ENCODE results near the gene RBBP4.
"Not testable (repeated sequence)": the region's sequence is repeated elsewhere in the genome, so short reads cannot be mapped to it uniquely, and the experiment has no call there.

The RBBP4 gene

DNA sequence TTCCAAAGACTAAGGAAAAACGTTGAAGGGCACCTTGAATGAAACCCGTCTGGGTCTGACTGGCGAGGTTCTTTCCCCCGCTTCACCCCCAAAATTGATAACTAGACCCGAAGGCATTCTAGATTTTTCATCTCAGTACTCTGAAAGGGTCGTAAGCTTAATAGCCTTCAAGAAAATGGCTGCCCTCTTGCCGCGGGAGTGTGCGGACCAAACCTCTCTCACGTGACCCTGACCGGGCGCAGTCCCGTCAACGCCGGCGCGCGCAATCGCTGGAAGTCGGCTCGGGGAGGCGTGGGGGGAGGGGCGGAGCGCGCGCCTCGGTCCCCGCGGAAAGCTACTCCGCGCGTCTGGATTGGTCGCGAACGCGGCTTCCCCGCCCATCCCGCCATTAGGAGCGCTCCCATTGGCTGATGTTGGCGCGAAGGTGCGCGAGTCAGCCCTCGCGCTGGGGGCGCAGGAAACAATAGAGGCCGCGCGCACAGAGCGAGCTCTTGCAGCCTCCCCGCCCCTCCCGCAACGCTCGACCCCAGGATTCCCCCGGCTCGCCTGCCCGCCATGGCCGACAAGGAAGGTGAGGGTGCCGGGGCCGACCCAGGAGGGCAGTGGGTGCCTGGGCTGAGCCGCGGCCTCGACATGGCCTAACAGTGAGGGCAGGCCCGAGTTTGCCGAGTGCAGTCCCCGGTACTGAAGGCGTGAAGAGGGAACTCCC lies at the start of gene RBBP4:
Gene RBBP4 (plus strand): TSS at position 457 of the 709 bp plus-strand sequence. CDS start 99 bp downstream, at position 556.
- peak; percentile 98 for DNase-seq

DNA sequence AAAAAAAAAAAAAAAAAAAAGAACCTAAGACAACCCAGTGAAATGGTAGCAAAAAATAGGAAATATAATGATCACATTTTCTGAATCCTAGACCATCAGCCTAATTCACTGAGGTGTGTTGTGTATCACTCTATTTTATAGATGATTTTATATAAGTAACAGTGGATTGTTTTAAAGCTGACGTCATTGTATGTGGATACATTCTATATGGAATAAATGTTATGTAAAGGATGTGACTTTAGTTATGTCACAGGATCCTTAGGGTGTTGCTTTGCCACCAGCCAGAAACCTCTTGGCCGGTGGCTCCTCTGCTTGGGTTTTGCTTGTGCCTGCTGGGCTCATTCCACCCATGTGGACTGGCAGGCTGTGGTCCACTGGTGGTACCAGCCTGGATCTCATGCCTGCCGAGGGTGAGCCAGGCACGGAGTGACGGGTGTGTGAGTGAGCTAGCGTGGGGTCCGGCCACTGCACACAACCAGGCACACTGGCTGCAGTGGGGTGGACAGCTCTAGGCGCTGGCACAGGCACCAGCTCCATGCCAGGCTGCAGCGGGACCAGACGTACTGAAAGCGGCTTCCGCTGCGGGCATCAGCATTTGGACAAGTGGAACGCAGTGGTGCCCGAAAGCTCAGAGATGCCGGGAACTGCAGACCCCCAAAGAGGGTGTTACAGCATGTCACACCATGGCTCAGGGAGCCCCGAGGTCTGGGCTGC lies 45.1 kb upstream of the RBBP4 start:
- DNase-seq = no peak

DNA sequence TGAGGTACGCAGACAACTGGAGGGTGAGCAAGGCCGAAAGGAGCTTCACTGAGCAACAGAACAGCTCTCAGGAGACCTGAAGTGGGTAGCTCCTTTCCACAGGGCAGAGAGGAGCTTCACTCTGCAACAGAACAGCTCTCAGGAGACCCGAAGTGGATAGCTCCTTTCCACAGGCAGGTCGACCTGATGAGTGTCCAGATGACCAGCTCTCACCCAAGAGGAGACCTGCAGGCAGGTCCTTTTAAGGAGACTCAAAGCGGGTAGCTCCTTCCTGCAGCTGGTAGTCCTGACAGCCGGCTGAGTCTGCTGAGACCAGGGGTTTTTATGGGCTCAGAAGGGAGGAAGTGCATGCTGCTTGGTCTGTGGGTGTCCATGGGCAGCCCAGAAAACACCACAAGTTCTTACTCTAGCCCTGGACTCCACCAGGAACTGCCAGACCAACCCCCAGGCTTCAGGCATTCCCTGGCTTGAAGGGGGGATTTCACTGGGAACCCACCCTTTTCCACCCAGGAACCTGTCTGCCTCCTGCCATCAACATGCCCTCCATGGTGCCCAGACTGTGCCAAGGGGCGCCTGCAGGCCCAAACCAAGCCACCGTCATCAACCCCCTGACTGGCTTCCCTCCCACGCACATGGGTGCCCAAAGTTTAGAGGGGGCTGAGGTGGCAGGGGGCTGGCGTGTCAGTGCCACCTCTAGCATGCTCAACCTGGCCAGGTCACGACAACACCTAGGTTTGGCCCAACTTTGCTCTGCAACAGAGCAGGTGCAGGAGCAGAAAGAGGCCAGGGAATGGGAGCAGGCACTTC lies 44.2 kb upstream of the RBBP4 start:
- no peak for DNase-seq

DNA sequence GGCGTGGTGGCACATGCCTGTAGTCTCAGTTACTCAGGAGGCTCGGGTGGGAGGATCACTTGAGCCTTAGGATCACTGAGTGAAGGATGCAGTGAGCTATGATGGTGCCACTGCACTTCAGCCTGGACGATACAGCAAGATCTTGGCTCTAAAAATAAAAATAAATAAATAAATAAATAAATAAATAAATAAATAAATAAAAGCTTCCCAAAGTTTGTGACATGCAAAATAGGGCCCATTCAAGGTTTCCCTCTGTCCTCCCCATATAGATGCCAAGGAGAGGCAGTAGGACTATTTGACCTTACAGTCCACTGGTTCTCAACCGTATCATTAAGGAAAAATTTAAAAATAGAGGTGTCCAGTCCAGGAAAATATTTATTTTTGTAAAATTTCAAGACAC lies 41.8 kb upstream of the RBBP4 start:
- DNase-seq = no peak

DNA sequence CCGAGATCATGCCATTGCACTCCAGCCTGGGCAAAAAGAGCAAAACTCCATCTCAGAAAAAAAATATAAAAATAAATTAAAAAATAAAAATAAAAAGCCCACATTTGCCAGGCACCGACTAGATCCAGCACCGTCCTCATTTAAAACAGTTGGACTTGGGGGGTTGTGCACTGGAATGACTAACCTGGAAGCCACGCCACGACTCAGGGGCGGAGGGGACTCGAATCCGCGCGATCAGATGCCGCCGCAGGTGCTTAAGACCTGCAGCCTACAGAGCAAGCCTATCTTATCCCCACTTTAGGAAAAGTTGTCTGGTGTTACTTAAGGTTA lies 39.2 kb upstream of the RBBP4 start:
- no peak for DNase-seq

DNA sequence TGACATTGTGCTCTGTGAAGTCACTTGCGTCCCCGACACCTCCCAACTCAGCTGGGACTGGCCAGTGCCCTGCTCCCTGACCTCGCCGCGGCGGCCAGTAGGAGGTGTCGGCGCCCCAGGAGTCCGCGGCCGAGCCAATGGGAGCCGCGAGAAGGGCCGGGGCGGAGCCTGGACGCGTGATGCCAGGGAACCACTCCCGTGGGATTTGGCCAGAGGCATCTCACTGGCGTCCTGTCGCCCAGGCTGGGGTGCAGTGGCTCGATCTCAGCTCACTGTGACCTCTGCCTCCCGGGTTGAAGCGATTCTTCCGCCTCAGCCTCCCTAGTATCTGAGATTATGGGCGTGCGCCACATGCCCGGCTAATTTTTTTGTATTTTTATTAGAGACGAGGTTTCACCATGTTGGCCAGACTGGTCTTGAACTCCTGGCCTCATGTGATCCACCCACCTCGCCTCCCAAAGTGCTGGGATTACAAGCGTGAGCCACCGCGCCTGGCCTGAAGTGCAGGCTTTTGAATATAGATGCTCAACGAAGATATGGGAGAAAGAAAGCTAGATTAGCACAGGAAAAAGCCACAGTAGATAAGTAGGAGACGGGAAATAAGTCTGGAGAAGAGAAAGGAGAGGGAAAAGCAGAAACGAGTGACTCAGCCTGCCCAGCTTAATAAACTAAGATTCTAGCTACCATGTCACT lies 38.7 kb upstream of the RBBP4 start:
- DNase-seq = peak; percentile 81

DNA sequence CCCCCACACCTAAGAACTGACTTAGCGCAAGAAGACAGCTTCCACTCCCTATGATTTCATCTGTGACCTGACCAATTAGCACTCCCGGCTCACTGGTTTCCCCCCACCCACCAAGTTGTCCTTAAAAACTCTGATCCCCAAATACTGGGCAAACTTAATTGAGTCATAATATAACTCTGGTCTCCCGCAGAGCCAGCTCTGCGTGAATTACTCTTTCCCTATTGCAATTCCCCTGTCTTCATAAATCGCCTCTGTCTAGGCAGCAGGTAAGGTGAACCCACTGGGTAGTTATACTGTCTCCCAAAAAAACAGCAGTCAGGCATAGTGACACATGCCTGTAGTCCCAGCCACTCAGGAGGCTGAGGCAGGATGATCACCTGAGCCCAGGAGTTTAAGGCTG lies 37.5 kb upstream of the RBBP4 start:
- DNase-seq = no peak

DNA sequence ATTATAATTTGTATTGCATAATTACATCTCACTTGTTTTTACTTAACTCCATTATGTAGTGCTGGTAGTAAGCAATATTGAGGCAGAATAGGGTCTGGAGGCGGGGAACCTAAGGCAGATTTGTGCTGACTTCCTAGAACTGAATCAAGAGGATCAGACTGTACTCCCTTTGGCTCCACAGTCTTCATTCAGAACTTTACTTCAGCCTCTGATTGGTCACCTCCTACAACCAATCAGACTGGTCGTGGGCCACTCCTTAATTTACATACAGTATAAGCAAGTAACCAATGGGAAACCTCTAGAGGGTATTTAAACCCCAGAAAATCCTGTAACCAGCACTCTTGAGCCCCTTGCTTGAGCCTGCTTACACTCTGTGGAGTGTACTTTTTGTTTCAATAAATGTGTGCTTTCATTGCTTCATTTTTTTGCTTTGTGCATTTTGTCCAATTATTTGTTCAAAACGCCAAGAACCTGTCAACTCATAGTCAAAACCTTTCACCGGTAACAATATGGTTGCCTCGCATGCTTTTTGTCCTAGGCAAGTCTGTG lies 32.3 kb upstream of the RBBP4 start:
- DNase-seq = no peak

DNA sequence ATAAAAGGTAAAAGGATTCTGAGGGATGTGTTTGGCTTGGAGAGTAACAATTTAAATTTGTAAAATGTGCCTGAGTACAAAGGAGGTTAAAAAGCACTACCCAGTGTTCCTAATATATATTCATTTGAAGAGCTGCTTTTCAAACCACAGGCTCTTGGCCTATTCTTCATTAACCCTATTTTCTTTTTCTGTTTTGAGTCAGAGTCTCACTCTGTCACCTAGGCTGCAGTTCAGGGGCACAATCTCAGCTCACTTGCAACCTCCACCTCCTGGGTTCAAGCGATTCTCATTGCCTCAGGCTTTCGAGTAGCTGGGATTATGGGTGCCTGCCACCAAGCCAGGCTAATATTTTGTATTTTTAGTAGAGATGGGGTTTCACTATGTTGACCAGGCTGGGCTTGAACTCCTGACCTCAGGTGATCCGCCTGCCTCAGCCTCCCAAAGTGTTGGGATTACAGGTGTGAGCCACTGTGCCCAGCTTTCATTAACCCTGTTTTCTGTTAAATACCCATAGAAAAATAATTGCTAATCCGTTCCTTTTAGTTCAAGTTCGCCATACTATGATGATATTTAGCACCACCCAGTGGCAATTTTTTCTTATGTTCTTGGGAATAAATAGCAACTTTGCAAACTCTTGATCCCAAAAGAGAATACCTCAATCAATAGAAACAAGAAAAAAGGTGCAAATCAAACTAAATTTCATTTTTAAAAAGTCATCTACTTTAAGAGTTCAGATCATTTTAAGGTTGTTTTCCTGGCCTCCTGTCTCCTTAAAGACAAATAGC lies 31.1 kb upstream of the RBBP4 start:
- peak; percentile 9 for DNase-seq

DNA sequence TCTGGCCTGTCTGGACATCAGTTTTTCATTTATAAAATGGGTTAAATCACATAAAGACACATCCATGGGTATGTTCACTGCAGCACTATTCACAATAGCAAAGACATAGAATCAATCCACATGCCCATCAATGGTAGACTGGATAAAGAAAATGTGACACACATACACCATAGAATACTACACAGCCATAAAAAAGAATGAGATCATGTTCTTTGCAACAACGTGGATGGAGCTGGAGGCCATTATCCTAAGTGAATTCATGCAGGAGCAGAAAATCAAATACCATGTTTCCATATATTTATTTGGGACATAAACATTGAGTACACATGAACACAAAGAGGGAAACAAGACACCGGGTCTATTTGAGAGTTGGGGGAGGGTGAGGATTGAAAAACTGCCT lies 28.8 kb upstream of the RBBP4 start:
- DNase-seq = no peak

DNA sequence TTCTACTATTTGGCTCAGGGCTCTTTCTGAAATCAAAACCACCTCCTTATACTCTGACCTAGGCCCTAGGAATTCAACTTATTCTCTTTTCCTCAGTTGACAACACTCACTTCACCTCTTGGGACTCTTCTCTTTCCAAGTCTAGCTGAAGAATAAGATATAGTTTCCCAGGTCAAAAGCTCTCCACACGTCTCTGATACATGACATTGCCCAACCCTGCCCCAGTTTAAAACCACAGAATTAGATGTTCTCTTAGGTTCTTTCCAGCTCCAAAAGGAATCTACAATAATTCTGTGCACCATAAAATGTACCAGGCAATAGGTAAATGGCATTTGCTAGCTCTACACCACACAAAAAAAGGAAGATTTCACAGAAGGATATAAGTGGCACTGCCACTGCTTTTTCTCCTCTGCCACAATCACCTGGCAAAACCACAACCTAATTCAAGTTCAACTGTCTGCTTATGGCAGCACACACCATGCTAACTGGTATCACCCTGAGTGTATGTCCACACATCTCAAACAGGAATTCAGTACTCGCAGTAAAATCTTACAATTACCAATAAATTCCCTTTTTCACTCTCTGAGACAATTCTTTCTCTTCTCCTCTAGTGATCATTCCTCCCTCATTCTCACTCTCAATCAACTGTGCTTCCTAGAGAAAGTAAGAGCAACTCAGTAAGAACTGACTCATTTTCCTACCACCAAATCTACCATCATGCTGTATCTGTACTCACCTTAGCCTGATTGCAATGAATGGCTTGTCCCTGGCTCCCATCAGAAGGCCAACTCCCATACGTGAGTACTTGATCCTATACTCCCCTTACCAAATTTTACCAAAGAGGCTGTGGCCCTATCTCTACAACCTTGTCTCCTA lies 28.0 kb upstream of the RBBP4 start:
- no peak for DNase-seq

DNA sequence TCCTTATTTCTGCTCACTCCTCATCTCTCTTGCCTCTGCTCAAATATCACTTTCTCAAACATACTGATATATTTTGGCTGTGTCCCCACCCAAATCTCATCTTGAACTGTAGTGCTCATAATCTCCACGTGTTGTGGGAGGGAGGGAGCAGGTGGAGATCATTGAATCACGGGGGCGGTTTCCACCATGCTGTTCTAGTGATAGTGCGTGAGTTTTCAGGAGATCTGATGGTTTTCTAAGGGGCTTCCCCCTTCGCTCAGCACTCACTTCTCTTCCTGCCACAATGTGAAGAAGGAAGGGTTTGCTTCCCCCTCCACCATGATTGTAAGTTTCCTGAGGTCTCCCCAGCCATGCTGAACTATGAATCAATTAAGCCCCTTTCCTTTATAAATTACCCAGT lies 27.2 kb upstream of the RBBP4 start:
- DNase-seq = no peak

DNA sequence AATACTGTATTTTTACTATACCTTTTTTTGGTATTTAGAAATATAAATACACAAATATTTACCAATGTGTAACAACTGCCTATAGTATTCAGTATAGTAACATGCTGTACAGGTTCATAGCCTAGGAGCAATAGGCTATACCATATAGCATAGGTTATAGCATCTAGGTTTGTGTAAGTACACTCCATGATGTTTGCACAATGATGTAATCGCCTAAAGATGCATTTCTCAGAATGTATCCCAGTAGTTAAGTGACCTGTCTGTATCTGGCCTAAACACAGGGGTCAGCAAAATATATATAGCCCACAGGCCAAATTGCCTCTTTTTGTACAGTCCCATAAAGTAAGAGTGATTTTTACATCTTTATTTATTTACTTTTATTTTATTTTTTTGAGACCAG lies 24.8 kb upstream of the RBBP4 start:
- DNase-seq = no peak

DNA sequence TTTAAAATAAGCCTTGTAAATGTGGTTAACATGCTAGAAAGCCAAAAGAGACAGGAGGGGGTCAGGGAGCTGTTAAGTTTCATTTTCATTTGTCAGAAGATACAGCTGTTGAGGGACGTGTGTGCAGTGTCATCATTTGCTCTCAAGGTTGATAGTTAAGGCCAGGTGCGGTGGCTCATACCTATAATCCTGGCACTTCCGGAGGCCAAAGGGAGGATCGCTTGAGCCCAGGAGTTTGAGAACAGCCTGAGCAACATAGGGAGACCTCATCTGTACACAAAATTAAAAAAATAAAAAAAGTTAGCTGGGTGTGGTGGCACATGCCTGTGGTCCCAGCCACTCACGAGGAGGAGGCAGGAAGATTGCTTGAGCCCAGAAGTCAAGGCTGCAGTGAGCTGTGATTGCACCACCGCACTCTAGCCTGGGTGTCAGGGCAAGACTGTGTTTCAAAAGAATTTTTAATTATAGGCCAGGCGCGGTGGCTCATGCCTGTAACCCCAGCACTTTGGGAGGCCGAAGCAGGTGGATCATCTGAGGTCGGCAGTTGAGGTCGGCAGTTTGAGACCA lies 23.3 kb upstream of the RBBP4 start:
- DNase-seq = no peak

DNA sequence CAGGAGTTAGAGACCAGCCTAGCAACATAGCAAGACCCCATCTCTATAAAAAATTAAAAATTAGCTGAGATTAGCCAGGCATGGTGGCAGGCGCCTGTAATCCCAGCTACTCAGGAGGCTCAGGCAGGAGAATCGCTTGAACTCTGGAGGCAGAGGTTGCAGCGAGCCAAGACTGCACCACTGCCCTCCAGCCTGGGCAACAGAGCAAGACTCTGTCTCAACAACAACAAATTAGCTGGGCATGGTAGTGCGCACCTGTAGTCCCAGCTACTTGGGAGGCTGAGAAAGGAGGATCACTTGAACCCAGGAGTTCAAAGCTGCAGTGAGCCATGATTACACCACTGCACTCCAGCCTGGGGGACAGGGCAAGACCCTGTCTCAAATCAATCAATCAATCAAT lies 20.8 kb upstream of the RBBP4 start:
- not testable (repeated sequence) for DNase-seq

DNA sequence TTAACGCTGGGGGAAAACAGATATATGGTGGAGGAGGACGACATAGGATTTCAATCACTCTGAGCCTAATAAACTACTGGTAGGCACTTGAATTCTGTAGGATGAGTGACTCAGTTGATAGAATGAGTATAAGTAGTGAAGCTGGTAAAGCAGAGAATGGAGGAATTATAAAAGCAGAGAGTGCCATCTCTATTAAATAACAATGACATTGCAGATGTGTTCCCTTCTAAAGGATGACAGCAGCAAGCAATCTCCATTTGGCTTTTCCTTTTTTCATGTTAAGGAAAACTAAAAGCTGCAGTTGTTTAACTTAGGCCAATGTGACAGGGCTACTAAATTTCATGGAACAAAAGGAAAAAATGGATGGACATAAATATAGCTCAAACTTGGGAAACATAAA lies 18.2 kb upstream of the RBBP4 start:
- no peak for DNase-seq

DNA sequence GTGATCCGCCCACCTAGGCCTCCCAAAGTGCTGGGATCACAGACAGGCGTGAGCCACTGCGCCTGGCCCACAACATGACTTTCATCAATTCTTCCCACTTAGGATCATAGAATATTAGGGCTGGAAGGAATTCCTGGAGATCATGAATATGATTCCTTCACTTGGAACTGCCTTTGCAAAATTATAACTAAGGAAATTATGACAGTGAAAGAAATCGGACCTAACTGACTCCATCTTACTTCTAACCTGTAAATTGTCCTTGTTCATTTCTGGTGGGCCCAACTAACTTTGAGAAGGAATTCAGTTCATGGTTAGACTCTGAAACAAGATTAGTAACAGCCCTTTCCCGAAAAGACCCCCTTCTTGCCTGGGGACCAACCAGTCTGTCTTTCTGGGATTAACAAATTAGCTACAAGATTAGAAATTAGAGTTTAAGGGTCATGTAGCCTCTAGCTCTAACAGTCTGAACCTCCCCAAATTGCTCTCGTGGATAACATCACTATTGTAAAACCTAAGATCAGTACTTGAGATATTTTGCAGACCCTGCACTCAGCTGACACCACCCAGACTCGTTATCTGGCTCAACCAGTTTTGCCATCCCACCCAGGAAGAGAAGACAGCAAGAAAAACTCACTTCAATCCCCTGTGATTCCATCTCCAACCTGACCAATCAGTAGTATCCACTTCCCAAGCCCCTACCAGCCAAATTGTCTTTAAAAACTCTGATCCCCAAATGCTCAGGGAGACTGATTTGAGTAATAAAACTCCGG lies 15.3 kb upstream of the RBBP4 start:
- DNase-seq = no peak

DNA sequence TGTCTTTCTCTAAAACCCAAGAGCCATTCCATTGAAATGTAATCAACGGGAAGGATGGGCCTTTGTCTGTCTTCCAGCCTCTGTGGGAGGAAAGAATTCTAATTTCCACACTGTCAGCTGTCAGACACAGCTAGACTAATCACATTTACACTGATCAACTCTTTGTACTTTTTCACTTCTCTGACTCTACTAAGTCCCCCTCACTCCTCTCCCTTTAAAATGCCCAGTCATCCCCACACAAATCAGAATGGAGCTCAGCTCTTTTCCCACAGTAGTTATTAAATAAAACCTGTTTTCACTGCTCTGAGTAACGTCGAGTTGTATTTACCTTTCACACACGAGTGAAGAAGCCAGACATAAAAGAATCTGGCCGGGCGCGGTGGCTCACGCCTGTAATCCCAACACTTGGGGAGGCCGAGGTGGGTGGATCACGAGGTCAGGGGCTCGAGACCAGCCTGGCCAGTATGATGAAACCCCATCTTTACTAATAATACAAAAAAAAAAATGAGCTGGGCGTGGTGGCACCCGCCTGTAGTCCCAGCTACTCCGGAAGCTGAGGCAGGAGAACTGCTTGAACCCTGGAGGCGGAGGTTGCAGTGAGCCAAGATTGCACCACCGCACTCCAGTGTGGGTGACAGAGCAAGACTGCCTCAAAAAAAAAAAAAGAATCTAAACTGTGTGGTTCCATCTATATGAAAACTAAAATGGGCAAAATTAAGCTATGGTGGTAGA lies 13.9 kb upstream of the RBBP4 start:
- no peak for DNase-seq

DNA sequence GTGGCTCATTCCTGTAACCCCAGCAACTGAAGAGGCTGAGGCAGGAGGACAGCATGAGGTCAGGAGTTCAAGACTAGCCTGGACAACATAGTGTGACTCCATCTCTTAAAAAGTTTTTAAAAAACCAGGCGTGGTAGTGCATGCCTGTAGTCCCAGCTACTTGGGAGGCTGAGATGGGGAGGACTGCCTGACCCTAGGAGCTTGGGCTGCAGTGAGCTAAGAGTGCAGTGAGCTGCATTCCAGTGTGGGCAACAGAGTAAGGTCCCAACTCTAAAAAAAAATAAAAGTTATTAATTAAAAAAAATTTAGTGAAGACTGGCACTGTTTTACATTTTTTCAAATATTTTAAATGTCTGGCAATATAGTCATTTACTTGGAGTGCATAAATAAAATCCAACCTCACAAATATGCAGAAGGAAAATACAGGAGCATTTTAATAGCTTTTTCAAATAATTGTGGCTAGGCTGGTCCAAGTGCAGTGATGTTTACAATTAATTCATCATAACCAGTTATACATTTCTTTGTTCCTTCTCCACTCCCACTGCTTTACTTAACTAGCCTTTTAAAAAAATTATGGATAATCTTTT lies 11.4 kb upstream of the RBBP4 start:
- DNase-seq = no peak

Measured in NCI-H2227 treated with DMSO at 0.1 percent for 48 hours (cell line).